GM21717 (cell line): ENCODE measurements around the gene STAC2.
"Not testable (repeated sequence)": the region's sequence is repeated elsewhere in the genome, so short reads cannot be mapped to it uniquely, and the experiment has no call there.

Experiments
- ATAC-seq: cut with Tn5 transposase; IDR thresholded peaks from one replicate; pipeline ENCODE4 v1.9.1; 2021; ENCODE audit warnings: mild to moderate bottlenecking, moderate library complexity; ENCODE audit not compliant: unreplicated experiment

STAC2 gene

GRCh38 chr17:39191750-39192510, 33.8 kb downstream of the STAC2 start:
- no peak for ATAC-seq

DNA sequence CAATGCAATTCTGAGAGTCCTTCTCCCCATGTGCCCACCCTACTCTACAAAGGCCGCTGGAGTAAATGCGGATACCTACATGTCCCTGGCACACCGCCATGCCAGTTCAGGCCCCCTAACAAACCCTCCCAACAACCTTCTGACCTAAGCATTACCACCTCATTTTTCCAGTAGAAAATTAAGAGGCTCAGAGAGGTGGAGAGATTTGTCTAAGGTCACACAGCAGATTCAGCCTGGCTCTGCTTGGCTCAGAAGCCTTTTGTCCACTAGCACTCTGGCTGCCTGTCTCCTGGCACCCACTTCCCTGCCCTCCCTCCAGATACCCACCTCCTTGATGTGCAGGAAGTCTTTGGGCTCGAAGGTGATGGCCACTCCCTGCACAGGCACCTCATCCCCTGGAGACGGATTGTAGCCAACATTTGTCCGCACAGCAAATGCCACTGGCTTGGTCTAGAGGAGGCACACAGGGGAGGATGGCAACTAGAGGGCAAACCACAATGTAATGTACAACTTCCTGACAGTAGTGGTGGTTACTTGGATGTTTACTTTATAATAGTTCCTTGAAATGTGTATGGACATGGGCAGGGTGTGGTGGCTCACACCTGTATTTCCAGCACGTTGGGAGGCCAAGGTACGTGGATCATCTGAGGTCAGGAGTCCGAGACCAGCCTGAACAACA, 38.5 kb downstream of the STAC2 start:
- ATAC-seq: no peak

- no peak for ATAC-seq
These were observed 39.2 kb downstream of the STAC2 start for GRCh38 chr17:39186481-39187002.

DNA sequence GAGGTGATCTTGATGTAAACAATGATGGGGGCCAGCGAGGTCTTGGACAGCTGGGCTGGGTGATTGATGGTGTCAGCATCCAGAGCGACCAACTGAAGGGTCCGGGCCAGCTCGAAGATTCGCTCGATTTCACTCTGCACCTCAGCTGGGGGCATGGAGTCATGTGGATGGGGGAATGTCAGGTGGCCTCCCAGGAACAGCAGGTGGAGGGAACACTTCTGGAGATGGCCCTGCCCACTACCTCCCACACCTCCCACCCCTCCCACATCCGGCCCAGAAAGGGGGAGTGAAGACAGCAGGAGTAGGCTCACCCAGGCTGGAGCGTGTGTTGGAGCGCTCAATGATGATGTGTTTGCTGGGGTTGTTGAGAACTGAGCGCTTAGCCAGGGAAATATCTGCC, 42.0 kb downstream of the STAC2 start:
- no peak for ATAC-seq

- no peak for ATAC-seq
These were observed 42.7 kb downstream of the STAC2 start for GRCh38 chr17:39183045-39183444.

DNA sequence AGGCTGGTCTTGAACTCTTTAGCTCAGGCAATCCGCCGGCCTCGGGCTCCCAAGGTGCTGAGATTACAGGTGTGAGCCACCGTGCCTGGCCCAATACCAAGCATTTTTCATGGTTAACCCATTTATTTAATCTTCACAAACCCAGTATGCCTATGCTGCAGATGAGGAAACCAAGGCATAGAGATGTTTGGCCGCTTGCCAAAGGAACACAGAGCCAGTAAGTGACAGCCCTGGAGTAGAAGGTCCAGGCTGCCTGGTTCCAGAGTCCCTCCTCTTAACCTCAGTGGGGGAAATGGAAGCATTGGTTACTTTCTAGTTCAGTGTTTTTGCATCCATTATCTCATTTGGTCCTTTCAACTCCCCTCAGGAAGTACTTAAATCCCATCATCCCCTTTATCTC, 44.4 kb downstream of the STAC2 start:
- no peak for ATAC-seq

- no peak for ATAC-seq
These were observed 47.2 kb downstream of the STAC2 start for GRCh38 chr17:39178536-39178935.

- ATAC-seq: no peak
These were observed 48.5 kb downstream of the STAC2 start for GRCh38 chr17:39177256-39177655.

DNA sequence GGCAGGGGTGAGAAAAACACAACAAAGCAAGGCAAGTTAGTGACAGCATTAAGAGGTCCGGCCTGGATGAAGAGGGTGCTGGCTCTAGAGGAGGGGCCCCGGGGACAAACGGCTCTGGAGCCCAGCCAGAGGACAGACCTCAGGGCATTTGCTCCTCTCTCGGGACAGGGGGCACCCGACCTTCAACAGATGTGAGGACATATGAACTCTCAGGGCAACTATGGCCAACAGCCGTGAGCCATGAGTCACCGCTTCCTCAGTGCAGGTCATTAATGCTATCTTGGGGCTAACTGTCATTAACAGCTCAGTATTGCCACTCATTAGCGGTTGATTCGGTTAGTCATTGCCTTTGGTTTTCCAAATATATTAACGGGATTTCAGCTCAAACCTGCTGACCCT, 50.1 kb downstream of the STAC2 start:
- ATAC-seq: no peak

DNA sequence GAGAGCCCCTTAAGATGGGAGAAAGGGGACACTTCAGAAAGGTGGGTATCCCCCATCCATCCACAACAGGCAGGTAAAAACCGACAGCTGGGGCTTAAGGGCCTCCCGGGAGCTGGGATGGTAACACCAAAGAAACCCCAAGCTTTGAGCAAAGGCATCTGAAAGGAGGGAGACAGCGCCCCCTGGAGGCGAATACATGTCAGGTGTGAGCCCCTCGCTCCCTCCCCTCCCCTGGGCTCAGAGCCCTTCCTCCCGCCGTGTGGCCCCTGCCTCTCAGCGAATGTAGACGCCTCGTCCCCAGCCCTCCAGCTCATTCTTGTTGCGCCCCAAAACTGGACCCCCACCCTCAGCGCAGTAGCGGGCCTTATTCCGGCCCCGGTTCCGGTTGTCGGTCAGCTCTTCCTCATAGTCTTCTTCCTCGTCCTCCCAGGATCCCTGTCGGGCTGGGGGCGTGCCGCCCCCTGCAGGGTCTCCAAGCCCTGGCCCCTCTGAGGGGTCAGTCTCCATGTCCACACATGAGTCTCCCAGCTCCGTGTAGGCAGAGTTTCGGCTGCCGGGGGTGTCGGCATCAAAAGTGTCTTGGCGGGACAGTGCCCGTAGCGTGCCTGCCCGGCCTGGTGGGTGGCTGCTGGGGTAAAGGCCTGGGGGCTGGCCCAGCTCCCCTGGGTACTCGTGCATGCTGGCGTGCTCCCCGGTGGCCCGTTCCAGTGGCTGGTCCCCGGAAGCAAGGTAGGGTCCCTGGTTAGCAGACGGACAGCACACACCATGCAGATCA, 50.6 kb downstream of the STAC2 start:
- ATAC-seq: no peak

- no peak for ATAC-seq
These were observed 52.0 kb downstream of the STAC2 start for GRCh38 chr17:39173526-39174274.

GRCh38 chr17:39173080-39173479, 52.7 kb downstream of the STAC2 start:
- ATAC-seq: no peak

DNA sequence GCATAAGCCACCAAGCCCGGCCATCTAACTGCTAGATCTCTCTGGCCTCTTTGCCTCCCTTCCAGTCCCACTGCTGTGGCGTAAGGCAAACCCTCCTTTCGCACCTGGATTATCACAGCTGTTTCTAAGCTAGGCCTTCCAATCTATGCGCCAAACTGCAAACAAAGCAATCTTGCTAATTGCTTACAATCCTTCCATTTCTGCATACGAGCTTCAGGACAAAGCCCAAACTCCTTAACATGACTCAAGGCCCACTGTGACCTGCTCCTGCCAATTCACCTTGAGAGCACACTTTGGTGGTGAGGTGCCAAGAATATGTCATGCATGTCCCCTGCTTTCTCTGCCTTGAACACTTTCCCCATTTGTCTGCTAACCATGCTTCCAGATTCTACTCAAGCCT, 53.8 kb downstream of the STAC2 start:
- no peak for ATAC-seq

- ATAC-seq: no peak
These were observed 55.2 kb downstream of the STAC2 start for GRCh38 chr17:39170558-39170957.

- no peak for ATAC-seq
These were observed 55.6 kb downstream of the STAC2 start for GRCh38 chr17:39170109-39170508.

- ATAC-seq: no peak
These were observed 56.2 kb downstream of the STAC2 start for GRCh38 chr17:39169518-39169917.

- ATAC-seq: no peak
These were observed 56.6 kb downstream of the STAC2 start for GRCh38 chr17:39169101-39169500.

DNA sequence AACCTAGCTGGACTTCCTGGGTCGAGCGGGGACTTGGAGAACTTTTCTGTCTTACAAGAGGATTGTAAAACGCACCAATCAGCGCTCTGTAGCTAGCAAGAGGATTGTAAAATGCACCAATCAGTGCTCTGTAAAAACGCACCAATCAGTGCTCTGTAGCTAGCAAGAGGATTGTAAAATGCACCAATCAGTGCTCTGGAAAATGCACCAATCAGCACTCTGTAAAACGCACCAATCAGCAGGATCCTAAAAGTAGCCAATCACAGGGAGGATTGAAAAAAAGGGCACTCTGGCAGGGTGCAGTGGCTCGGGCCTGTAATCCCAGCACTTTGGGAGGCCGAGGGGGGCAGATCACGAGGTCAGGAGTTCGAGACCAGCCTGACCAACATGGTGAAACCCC, 57.2 kb downstream of the STAC2 start:
- ATAC-seq: not testable (repeated sequence)

DNA sequence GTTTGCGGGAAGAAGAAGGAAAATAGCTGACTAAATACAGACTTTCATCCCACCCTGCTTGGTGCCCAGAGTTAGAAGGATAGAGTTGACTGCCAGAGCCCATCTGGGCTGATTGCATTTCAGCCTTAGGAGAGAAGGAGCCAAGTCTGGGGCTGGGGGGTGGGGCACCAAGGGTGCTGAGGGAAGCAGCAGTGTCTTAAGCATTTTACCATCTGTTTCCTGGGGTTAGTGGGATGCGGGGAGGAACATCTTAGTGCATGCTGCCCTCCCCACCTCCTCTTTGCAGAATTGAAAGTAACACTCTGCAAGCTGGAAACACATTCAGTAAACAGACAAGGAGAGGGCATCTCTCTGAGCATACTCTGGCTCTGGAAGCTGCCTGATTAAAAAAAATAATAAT, 58.3 kb downstream of the STAC2 start:
- ATAC-seq: no peak

- ATAC-seq: no peak
These were observed 59.1 kb downstream of the STAC2 start for GRCh38 chr17:39166437-39167335.
